CD4-positive, alpha-beta T cell (primary cell): Measurements from ENCODE around the gene UBE2O. TPM values are rescaled to one million over a fixed set of nuclear protein-coding genes. Genes with fewer than 3 reads are reported as not detected.

Source experiments
- ATAC-seq: fragments of 200-7000 bp; cut with Tn5 transposase; one replicate; pipeline ENCODE4 v1.10.0; 2022; ENCODE audit warnings: mild to moderate bottlenecking; ENCODE audit not compliant: poor library complexity
- CTCF ChIA-PET: fragments of 350-600 bp; sonication (Branson Sonifier 250); formaldehyde crosslinking; loops from one replicate; lab custom pipeline; 2021; ENCODE audit warnings: antibody characterized with exemption, inconsistent platforms; lab: Charles Lee
- POLR2A ChIA-PET: fragments of 350-600 bp; sonication (Branson Sonifier 250); formaldehyde crosslinking; loops from one replicate; lab custom pipeline; 2021; ENCODE audit warnings: antibody characterized with exemption, inconsistent platforms; lab: Charles Lee
- DNase-seq, 14 experiments: peaks; one replicate each; pipeline ENCODE4 v3.0.0-alpha.2; 2013 to 2020; ENCODE audit warnings: mixed read lengths in 2 of 14
- H3K27ac ChIP-seq, 2 donors: one replicate each; pipeline versions ENCODE4 v1.5.1 to v1.7.0; 2013; ENCODE audit warnings: low read length in 2 of 2, low read depth in 1 of 2, mild to moderate bottlenecking in 1 of 2
- H3K27me3 ChIP-seq, 2 experiments: 1 replicate in 1 of 2; 2 replicates in 1 of 2; pipeline versions ENCODE4 v1.6.1 to v1.7.0; 2013; ENCODE audit warnings: low read length in 2 of 2, control low read depth in 1 of 2, mild to moderate bottlenecking in 1 of 2, moderate library complexity in 1 of 2; ENCODE audit not compliant: insufficient read depth in 2 of 2, control insufficient read depth in 1 of 2
- H3K36me3 ChIP-seq: one replicate; pipeline ENCODE4 v1.6.1; 2013; ENCODE audit warnings: low read length, control low read depth; ENCODE audit not compliant: insufficient read depth
- H3K4me1 ChIP-seq: one replicate; pipeline ENCODE4 v1.6.1; 2013; ENCODE audit warnings: low read length, control low read depth; ENCODE audit not compliant: insufficient read depth
- H3K4me3 ChIP-seq: one replicate; pipeline ENCODE4 v1.5.1; 2013; ENCODE audit warnings: mild to moderate bottlenecking, low read length, moderate library complexity
- H3K9me3 ChIP-seq, 2 experiments: 1 replicate in 1 of 2; 2 replicates in 1 of 2; pipeline versions ENCODE4 v1.6.1 to v1.7.0; 2013; ENCODE audit warnings: low read length in 2 of 2, mild to moderate bottlenecking in 2 of 2, control low read depth in 1 of 2, moderate library complexity in 1 of 2; ENCODE audit not compliant: control insufficient read depth in 1 of 2, insufficient read depth in 1 of 2
- H3K27ac Mint-ChIP-seq: one replicate; pipeline ENCODE4 v1.8.0; 2020; ENCODE audit warnings: mixed read lengths
- H3K27me3 Mint-ChIP-seq: one replicate; pipeline ENCODE4 v1.8.0; 2021; ENCODE audit warnings: mixed read lengths
- H3K36me3 Mint-ChIP-seq: one replicate; pipeline ENCODE4 v1.8.0; 2021; ENCODE audit warnings: low read depth, mixed read lengths
- H3K4me1 Mint-ChIP-seq: one replicate; pipeline ENCODE4 v1.8.0; 2021; ENCODE audit warnings: low read depth, mixed read lengths
- H3K4me3 Mint-ChIP-seq: one replicate; pipeline ENCODE4 v1.8.0; 2020; ENCODE audit warnings: mild to moderate bottlenecking, mixed read lengths
- H3K9me3 Mint-ChIP-seq: one replicate; pipeline ENCODE4 v1.8.0; 2020; ENCODE audit warnings: mixed read lengths
- intact Hi-C, 2 experiments: fragments of 100-400 bp; cut with DNase I in 1 of 2; cut with micrococcal nuclease in 1 of 2; formaldehyde crosslinking; loops; one replicate each; pipeline versions ENCODE4 v1.15.1 to v1.9.0; 2023 to 2025; cut with DNase I, micrococcal nuclease
- total RNA-seq, 174 experiments: library from RNA in 2 of 174; stranded (reverse) in 2 of 174; gene quantifications; one replicate each; pipeline ENCODE4 v1.2.3 and lab custom pipeline; 2021 to 2026
- TF ChIP-seq, protein P1 (sequence below): fragments of 200-600 bp; IDR thresholded peaks from one replicate; pipeline ENCODE4 v1.8.0; 2022; ENCODE audit warnings: antibody characterized with exemption, mild to moderate bottlenecking

Gene UBE2O
- total RNA-seq, 2 experiments from 2014 or later: 22.7 to 25.1 TPM

DNA sequence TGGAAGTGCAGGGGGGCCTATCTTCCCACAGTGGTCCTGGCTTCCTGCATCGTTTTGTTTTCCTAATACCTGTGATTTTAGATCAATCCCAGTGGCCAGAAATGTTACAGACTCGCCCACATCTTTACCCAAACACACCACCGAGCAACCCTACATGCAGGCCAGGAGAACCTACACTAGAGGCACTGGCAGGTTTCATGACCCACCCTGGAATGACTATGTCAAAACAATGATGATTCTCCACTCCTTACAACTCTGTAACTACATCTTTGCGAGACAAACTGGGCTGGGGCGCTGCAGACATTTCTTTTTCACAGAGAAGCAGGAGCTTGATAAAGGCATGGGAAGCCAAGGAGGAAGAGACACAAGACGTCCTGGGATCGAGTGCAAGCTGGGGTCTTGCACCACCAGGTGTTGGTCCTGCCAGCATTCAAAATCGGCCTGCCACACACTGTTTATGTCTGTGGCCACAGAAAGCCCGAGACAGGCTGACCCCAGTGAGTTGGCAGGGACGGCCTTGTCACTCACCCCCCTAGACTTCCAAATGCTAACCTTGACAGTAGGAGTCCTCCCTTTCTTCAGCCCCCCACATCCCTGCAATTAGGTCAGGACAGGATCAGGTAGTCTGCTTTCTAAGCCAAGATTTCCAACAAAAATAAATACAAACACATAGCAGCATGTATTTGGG lies 32.5 kb downstream of the UBE2O start:
- Histone ChIP-seq H3K4me3 (no peak overlapping the region), H3K4me1 (peaks cover 3% of the 10 kb centered on the region), H3K27ac (no peak overlapping the region), H3K36me3 (peaks cover 18% of the 10 kb centered on the region), H3K9me3 (no peaks in the 10 kb centered on the region), H3K27me3 (no peaks in the 10 kb centered on the region)
- intact Hi-C loops: no loop called here
- DNase-seq: no peak
- H3K27me3 Mint-ChIP-seq: no peaks in the 10 kb centered on the region
- TF ChIP-seq, protein P1, sequence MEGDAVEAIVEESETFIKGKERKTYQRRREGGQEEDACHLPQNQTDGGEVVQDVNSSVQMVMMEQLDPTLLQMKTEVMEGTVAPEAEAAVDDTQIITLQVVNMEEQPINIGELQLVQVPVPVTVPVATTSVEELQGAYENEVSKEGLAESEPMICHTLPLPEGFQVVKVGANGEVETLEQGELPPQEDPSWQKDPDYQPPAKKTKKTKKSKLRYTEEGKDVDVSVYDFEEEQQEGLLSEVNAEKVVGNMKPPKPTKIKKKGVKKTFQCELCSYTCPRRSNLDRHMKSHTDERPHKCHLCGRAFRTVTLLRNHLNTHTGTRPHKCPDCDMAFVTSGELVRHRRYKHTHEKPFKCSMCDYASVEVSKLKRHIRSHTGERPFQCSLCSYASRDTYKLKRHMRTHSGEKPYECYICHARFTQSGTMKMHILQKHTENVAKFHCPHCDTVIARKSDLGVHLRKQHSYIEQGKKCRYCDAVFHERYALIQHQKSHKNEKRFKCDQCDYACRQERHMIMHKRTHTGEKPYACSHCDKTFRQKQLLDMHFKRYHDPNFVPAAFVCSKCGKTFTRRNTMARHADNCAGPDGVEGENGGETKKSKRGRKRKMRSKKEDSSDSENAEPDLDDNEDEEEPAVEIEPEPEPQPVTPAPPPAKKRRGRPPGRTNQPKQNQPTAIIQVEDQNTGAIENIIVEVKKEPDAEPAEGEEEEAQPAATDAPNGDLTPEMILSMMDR: no peak
- peaks cover 23% of the 10 kb centered on the region for H3K4me1 Mint-ChIP-seq
- no peak overlapping the region for H3K4me3 Mint-ChIP-seq
- H3K9me3 Mint-ChIP-seq: no peaks in the 10 kb centered on the region
- no peak for ATAC-seq
- peaks cover 15% of the 10 kb centered on the region for H3K36me3 Mint-ChIP-seq
- ChIA-PET CTCF (no interaction called here), POLR2A (no interaction called here)
- H3K27ac Mint-ChIP-seq: peak overlapping the region; percentile 19

GRCh38 chr17:76419576-76420260 lies 33.2 kb downstream of the UBE2O start:
- H3K27me3 Mint-ChIP-seq: no peaks in the 10 kb centered on the region
- peaks cover 18% of the 10 kb centered on the region for H3K36me3 ChIP-seq
- no peaks in the 10 kb centered on the region for H3K9me3 ChIP-seq
- H3K27ac ChIP-seq: no peak overlapping the region
- intact Hi-C loops: no loop called here
- H3K4me3 Mint-ChIP-seq: no peak overlapping the region
- ChIA-PET POLR2A (no interaction called here), CTCF (no interaction called here)
- peaks cover 23% of the 10 kb centered on the region for H3K4me1 Mint-ChIP-seq
- TF ChIP-seq, protein P1: no peak
- H3K4me3 ChIP-seq: no peak overlapping the region
- no peaks in the 10 kb centered on the region for H3K9me3 Mint-ChIP-seq
- H3K27ac Mint-ChIP-seq: no peak overlapping the region
- peaks cover 15% of the 10 kb centered on the region for H3K36me3 Mint-ChIP-seq
- ATAC-seq (no peak), DNase-seq (no peak)
- peaks cover 3% of the 10 kb centered on the region for H3K4me1 ChIP-seq
- H3K27me3 ChIP-seq: no peaks in the 10 kb centered on the region

GRCh38 chr17:76417499-76418143 lies 35.3 kb downstream of the UBE2O start:
- CTCF ChIA-PET: no interaction called here
- no peaks in the 10 kb centered on the region for H3K27me3 Mint-ChIP-seq
- no peak for ATAC-seq
- Histone ChIP-seq H3K36me3 (peaks cover 18% of the 10 kb centered on the region), H3K4me3 (no peak overlapping the region), H3K4me1 (peaks cover 3% of the 10 kb centered on the region), H3K27ac (no peak overlapping the region), H3K9me3 (no peaks in the 10 kb centered on the region), H3K27me3 (no peaks in the 10 kb centered on the region)
- POLR2A ChIA-PET: no interaction called here
- TF ChIP-seq, protein P1: no peak
- DNase-seq: no peak
- H3K4me3 Mint-ChIP-seq: no peak overlapping the region
- peaks cover 10% of the 10 kb centered on the region for H3K36me3 Mint-ChIP-seq
- no peaks in the 10 kb centered on the region for H3K9me3 Mint-ChIP-seq
- peaks cover 23% of the 10 kb centered on the region for H3K4me1 Mint-ChIP-seq
- intact Hi-C loops: no loop called here
- no peak overlapping the region for H3K27ac Mint-ChIP-seq
